HG03342 (cell line): ENCODE measurements around the gene MOV10L1.
A peak's percentile ranks its signal among the peaks of the same experiment; 100 is the strongest.
"Not testable (repeated sequence)": the region's sequence is repeated elsewhere in the genome, so short reads cannot be mapped to it uniquely, and the experiment has no call there.

Experiments used
- ATAC-seq: cut with Tn5 transposase; IDR thresholded peaks from one replicate; pipeline ENCODE4 v1.9.1; 2021; ENCODE audit warnings: mild to moderate bottlenecking, moderate library complexity; ENCODE audit not compliant: unreplicated experiment

Gene MOV10L1

DNA sequence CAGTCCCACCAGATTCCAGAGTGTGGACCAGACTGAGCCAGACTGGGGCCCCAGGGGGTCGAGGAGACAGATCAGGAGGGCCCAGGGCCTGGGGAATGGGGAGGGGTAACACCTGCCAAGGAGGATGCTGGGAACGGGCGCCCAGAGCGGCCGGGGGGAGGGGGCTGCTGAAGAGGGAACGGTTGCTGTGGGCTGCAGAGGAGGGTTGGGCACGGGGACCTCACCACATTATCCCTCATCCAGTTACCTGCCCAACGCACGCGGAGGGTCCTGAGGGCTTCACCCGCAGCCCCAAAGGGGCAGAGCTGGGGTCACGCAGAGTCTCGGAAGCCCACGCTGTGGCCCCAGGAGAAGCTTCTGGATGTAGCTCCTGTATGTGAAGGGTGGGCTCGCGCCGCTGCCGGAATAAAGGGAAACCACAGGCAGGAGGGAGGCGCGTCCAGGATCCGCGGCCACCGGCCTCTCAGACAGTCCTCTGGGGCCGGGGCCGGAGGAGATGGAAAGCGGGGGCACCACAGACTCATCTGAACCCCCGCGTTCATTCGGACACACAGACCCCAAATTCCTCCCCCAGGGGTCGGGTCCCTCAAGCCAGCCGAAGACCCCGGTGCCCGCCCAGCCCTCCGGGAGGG is 110.1 kb downstream of the MOV10L1 start:
- no peak for ATAC-seq

- peak; percentile 64 for ATAC-seq
Observed at GRCh38 chr22:50200461-50201190, 110.8 kb downstream of the MOV10L1 start, which contains the start of gene SELENOO. Gene SELENOO, plus strand, starts transcription at chr22:50201011. Its CDS starts 26 bp downstream, at chr22:50201037.

DNA sequence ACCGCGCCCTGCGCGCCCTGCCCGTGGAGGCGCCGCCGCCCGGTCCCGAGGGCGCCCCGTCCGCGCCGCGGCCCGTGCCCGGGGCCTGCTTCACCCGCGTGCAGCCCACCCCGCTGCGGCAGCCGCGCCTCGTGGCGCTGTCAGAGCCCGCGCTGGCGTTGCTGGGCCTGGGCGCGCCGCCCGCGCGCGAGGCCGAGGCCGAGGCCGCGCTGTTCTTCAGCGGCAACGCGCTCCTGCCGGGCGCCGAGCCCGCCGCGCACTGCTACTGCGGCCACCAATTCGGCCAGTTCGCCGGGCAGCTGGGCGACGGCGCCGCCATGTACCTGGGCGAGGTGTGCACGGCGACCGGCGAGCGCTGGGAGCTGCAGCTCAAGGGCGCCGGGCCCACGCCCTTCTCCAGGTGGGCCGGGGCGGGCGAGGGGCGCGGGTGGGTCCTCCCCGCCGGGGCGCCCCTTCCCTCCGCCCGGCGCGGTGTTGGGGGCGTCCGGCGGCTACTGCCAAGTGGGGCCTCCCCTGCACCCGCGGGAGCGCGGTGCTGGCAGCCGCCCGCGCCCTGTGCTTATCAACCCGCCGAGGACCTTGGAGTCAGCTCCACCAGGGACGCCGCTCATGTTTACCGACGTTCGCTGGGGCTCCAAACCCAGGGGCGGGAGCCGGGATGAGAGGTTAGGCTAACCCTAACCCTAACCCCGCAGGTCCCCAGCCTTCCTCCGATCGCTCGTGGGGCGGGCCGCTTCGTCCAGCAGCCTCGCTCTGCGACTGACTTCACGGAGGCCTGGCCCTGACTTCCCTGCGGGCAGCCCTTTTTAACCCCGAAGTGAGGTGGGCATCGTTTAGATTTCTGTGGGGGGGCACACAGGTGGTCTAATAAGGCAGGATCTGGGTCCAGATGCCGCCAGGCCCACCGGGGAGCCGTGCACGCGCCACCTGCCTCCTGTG is 111.7 kb downstream of the MOV10L1 start:
- ATAC-seq, result peak; percentile 18

DNA sequence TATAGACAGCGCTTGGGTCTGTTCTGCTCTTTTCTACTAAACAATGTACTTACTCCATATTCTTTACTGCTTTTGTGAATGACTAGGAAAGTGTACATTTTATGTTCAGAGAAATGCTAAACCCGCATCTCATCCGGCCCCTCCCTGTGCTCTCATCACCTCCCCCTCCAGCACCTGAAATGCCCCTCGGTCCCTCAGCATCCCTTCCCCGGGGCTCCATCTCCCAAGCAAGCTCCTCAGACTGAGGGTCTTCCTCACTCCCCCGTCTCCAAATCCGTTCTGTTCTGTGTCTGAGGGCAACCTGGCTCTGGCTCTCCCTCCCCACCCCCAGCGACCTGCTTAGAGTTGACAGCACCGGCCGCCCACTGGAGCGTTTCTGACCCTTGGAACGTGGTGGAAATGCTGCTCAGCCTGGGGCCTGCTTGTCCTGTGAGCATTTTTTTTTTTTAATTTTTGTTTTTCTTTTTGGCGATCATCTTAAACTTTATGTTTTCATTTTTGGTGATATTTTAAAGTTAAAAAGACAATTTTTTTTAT is 112.4 kb downstream of the MOV10L1 start:
- no peak for ATAC-seq

GRCh38 chr22:50203288-50203687 is 113.5 kb downstream of the MOV10L1 start:
- no peak for ATAC-seq

DNA sequence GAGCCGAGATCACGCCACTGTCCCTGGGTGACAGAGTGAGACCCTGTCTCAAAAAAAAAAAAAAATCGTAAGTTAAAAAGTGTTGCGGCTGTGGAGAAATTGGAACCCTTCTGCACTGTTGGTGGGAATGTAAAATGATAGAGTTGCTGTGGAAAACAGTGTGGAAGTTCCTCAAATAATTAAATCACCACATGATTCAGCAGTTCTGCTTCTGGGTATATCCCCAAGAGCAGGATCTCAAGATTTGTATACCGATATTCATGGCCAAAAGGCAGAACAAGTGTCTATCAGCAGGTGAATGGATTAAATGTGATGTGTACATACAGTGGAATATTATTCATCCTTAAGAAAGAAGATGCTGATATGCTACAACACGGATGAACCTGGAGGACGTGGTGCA is 114.8 kb downstream of the MOV10L1 start:
- no peak for ATAC-seq

DNA sequence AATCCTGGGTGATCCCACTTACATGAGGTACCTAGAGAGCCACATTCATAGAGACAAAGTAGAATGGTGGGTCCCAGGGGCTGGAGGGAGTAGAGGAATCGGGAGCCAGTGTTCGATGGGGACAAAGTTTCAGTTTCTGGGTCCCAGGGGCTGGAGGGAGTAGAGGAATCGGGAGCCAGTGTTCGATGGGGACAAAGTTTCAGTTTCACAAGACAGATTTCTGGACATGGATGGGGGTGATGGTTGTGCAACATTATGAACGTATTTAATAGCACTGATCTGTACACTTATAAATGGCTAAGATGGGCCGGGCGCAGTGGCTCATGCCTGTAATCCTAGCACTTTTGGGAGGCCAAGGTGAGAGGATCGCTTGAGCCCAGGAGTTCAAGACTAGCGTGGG is 115.2 kb downstream of the MOV10L1 start:
- not testable (repeated sequence) for ATAC-seq

DNA sequence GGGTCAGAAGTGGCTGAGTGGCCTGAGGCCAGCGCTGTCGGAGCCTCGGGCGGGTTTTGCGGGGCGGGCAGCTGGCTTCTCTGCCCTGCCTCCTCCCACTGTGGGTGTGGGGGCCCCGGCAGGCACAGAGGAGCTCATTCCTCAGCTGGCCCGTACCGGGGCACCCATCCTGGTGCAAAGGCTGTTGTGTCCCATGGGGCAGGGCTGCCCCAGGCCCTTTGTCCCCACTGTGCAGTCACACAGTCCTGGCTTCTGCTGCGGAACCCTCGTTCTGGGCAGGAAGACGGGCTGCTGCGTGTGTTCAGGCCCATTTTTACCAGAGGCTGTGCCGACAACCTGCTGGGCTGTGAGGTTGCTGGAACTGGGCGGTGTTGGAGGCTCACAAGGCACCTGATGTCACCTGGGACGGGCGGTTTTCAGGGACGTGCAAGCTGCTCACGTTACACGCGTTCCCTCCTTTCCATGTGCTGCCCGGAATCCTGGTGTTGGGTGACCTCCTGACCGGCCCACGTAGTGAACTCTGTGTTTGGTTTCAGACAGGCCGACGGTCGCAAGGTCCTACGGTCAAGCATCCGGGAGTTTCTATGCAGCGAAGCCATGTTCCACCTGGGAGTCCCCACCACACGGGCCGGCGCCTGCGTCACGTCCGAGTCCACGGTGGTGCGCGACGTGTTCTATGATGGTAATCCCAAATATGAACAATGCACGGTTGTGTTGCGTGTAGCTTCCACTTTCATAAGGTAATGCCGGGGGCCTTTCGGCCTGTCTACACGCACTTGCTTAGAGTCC is 116.2 kb downstream of the MOV10L1 start:
- ATAC-seq, result no peak

DNA sequence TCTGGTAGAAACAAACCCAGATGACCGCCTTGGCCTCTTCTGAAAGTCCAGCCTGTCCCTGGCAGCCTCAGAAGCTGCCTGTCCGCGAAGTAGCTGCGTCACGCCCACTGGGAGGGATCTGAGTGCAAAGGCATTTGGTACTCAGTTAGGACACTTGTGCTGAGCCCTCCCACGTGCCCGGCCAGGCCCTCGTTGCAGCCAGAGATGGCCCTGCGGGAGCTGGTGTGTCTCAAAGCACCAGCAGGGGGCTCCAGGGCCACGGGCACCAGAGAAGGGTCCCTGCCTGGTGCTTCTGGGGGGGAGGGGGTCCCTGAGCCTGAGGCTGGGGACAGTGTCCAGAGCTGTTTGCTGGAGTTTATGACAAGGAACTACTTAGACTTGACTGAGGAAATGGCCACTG is 116.8 kb downstream of the MOV10L1 start:
- no peak for ATAC-seq

DNA sequence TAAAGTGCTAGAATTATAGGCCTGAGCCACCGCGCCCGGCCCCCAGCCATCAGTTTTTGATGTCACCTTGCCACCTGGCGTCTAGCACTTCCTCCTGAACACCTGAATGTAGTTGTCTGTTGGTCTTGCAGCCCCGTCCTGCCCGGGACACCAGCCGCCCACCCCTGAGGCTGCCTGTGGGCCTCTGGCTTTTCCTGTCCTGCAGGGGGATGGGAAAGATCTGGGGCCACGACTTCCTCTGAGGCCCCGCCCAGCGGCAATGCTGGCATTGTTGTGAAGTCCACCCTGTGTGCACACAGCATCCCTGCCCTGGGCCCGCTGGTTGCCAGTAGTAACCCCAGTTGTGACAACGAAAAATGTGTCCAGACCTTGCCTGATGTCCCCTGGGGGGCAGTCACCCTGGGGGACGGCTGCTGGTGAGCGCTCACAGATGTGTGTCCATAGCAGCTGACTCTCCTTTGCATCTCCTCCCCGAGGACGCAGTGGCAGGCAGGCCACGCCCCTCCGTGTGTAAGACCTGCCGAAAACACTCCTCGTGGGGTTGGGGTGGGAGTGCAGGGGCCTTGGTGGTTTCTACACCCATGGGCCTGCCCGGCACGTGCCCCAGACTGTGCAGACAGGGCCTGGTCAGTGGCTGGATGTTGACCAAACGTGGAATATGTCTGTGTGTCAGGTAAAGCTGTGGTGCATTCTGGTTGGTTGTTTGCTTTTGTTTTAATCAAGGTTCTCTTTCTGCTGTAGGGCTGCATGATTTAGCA is 117.8 kb downstream of the MOV10L1 start:
- ATAC-seq, result no peak

DNA sequence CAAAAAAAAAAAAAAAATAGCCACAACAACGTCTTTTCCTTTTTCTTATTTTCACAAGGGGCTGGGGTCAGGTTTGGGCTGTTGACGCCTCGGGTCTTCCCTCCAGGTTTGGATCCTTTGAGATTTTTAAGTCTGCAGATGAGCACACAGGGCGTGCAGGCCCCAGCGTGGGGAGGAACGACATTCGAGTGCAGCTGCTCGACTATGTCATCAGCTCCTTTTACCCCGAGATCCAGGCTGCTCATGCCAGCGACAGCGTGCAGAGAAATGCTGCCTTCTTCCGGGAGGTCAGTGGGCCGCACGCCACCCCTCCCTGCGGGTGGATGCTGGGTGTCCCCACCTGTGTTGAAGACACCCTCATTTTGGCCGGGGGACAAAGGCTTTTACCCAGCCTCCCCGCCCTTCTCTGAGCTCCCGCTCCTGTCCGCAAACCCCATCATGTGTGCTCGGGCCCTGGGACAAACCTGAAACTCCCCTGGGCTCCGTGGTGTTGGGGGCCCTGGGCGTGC is 118.7 kb downstream of the MOV10L1 start:
- no peak for ATAC-seq

DNA sequence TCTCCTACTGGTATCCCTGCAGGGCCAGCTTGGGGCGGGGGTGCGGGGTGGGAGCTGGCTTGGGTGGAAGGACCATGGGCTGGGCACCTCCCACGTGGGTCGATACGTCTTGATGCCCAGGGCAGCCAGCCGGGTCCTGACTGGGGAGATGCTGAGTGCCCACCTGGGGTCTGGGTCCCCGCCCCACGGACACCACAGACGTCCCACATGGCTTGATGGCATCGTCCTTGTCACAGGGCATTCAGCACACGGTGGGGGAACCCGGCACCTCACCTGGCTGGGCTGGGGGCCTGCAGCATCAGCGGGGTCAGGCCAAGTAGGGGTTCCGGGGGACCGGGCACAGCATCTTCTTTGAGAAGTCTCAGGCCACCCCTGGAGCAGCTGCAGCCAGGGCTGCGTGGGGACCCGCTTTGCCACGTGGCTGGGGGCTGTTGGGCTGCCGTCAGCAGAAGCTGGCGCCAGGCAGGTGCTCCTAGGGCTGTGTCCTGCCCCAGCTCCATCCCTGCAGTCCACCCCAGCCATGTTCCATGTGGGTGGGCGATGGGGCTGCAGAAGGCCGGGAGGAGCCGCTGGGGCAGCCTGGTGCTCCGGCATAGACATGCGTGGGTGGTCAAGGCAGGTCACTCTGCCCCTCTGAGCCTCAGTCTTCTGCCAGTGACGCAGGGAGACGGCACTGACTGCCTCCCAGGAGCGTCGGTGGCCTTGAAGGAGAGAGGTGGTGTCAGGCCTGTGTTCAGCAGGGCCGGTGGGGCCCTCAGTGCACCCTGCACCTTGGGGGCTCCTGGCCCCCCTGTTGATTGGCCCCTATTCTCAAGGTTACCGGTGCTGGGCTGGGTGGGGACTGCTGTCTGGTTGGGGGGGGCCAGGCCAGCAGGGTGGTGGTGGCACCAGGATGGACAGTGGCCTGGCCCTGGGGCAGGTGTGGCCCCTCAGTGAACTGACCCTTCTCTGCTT is 119.4 kb downstream of the MOV10L1 start:
- ATAC-seq, result no peak

- no peak for ATAC-seq
Observed at GRCh38 chr22:50209893-50210292, 120.1 kb downstream of the MOV10L1 start.

DNA sequence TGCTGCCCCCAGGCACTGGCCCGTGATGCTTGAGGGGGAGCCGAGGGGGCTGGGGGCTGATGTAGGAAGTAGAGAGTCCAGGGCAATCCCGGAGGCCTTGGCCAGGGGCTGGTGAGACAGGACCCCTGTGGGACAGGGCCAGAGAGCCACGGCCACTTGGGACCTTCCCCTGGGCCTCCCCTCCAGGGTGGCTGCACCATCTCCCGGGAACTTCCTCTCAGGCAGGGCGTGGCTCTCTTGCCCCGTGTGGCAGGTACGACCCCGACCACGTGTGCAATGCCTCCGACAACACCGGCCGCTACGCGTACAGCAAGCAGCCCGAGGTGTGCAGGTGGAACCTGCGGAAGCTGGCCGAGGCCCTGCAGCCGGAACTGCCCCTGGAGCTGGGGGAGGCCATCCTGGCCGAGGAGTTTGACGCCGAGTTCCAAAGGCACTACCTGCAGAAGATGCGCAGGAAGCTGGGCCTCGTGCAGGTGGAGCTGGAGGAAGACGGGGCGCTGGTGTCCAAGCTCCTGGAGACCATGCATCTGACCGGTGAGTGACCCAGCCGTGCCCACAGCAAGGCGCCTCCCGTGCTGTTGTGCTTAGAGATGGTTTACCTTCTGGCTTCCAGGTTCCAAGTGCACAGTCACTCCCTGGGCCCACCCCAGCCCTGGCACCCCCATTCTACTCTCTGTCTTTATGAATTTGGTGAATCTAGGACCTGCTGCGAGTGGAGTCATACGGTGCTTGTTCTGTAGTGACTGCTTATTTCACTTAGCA is 120.8 kb downstream of the MOV10L1 start:
- no peak for ATAC-seq

- no peak for ATAC-seq
Observed at GRCh38 chr22:50211147-50211546, 121.3 kb downstream of the MOV10L1 start.
